ENCODE measurements around the gene SLC1A7. TPM values are rescaled to one million over a fixed set of nuclear protein-coding genes. Genes with fewer than 3 reads are reported as not detected.

Gene SLC1A7
- total and polyA plus RNA-seq, 2 of the 13 experiments (the other 11 are each of a cell fraction or from before 2014, with no cell fraction given), result 0.04 to 2.0 TPM

DNA sequence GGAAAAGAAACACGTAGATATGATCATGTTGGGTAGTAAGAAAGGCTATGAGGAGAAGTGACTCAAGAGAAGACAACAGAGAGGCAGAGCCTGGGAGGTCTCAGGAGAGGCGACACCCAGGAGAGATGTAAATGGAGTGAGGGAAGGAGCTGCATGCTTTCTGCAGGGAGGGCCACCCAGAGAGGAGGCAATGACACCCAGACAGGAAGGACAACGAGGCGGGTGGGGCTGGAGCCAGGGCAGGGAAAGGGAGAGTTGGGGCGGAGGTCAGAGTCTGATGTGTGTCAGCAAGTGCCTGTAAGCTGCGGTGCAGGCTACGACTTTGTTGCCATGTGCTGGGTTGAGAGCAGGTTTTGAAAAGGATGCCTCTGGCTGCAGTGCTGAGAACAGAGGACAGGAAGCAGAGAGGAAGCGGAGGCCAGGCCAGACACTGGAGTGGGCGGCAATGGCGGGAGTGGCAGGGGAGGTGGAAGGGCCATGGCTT lies 31.3 kb downstream of the SLC1A7 start (continued):
- TF ChIP-seq, protein P1, sequence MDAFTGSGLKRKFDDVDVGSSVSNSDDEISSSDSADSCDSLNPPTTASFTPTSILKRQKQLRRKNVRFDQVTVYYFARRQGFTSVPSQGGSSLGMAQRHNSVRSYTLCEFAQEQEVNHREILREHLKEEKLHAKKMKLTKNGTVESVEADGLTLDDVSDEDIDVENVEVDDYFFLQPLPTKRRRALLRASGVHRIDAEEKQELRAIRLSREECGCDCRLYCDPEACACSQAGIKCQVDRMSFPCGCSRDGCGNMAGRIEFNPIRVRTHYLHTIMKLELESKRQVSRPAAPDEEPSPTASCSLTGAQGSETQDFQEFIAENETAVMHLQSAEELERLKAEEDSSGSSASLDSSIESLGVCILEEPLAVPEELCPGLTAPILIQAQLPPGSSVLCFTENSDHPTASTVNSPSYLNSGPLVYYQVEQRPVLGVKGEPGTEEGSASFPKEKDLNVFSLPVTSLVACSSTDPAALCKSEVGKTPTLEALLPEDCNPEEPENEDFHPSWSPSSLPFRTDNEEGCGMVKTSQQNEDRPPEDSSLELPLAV (CRISPR knock-in tag; conservative IDR thresholded peaks at IDR 0.05; ENCODE audit: low read depth), result no peak
- TF ChIP-seq, protein P2, sequence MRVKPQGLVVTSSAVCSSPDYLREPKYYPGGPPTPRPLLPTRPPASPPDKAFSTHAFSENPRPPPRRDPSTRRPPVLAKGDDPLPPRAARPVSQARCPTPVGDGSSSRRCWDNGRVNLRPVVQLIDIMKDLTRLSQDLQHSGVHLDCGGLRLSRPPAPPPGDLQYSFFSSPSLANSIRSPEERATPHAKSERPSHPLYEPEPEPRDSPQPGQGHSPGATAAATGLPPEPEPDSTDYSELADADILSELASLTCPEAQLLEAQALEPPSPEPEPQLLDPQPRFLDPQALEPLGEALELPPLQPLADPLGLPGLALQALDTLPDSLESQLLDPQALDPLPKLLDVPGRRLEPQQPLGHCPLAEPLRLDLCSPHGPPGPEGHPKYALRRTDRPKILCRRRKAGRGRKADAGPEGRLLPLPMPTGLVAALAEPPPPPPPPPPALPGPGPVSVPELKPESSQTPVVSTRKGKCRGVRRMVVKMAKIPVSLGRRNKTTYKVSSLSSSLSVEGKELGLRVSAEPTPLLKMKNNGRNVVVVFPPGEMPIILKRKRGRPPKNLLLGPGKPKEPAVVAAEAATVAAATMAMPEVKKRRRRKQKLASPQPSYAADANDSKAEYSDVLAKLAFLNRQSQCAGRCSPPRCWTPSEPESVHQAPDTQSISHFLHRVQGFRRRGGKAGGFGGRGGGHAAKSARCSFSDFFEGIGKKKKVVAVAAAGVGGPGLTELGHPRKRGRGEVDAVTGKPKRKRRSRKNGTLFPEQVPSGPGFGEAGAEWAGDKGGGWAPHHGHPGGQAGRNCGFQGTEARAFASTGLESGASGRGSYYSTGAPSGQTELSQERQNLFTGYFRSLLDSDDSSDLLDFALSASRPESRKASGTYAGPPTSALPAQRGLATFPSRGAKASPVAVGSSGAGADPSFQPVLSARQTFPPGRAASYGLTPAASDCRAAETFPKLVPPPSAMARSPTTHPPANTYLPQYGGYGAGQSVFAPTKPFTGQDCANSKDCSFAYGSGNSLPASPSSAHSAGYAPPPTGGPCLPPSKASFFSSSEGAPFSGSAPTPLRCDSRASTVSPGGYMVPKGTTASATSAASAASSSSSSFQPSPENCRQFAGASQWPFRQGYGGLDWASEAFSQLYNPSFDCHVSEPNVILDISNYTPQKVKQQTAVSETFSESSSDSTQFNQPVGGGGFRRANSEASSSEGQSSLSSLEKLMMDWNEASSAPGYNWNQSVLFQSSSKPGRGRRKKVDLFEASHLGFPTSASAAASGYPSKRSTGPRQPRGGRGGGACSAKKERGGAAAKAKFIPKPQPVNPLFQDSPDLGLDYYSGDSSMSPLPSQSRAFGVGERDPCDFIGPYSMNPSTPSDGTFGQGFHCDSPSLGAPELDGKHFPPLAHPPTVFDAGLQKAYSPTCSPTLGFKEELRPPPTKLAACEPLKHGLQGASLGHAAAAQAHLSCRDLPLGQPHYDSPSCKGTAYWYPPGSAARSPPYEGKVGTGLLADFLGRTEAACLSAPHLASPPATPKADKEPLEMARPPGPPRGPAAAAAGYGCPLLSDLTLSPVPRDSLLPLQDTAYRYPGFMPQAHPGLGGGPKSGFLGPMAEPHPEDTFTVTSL (CRISPR knock-in tag; IDR thresholded peaks at IDR 0.05; ENCODE audit: borderline replicate concordance), result peak; percentile 35; the same call in 1 of the 2 replicates
- no peak for TF ChIP-seq ZNF737 (CRISPR knock-in tag; IDR thresholded peaks at IDR 0.05; ENCODE audit: borderline replicate concordance)
- TF ChIP-seq KLF11 (CRISPR knock-in tag; IDR thresholded peaks at IDR 0.05), result no peak
- no peak for TF ChIP-seq SP1 (IDR thresholded peaks at IDR 0.05)
- TF ChIP-seq SP1 (CRISPR knock-in tag; IDR thresholded peaks at IDR 0.05), result no peak
- TF ChIP-seq, protein P3, sequence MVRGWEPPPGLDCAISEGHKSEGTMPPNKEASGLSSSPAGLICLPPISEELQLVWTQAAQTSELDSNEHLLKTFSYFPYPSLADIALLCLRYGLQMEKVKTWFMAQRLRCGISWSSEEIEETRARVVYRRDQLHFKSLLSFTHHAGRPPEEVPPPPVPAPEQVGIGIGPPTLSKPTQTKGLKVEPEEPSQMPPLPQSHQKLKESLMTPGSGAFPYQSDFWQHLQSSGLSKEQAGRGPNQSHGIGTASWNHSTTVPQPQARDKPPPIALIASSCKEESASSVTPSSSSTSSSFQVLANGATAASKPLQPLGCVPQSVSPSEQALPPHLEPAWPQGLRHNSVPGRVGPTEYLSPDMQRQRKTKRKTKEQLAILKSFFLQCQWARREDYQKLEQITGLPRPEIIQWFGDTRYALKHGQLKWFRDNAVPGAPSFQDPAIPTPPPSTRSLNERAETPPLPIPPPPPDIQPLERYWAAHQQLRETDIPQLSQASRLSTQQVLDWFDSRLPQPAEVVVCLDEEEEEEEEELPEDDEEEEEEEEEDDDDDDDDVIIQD (CRISPR knock-in tag; IDR thresholded peaks at IDR 0.05; ENCODE audit: low read depth), result peak; percentile 64; the same call in 1 of the 2 replicates
- TF ChIP-seq SYNCRIP (IDR thresholded peaks at IDR 0.05; ENCODE audit: insufficient read depth, low read depth, low read length), result no peak
- peak; percentile 66 for TF ChIP-seq ZFX (CRISPR knock-in tag; IDR thresholded peaks at IDR 0.05; ENCODE audit: low read depth)
- TF ChIP-seq ZNF205 (CRISPR knock-in tag; IDR thresholded peaks at IDR 0.05), result peak; percentile 29; the same call in 1 of the 2 replicates
- peak; percentile 83 for TF ChIP-seq MYC (CRISPR knock-in tag; IDR thresholded peaks at IDR 0.05; ENCODE audit: borderline replicate concordance)
- TF ChIP-seq MAFK (conservative IDR thresholded peaks at IDR 0.05 in 1 of 2, IDR thresholded peaks at IDR 0.05 in 1 of 2; ENCODE audit: low read length in 2 of 2), result 0 out of 4 replicates have a peak, but pooled peaks of 1 of the 2 experiments have one; percentile 8
- peak; percentile 77; the same call in 1 of the 2 replicates for TF ChIP-seq ZNF605 (CRISPR knock-in tag; IDR thresholded peaks at IDR 0.05)
- TF ChIP-seq BHLHE40 (IDR thresholded peaks at IDR 0.05; ENCODE audit: low read length), result 0 out of 2 replicates have a peak, but pooled peaks have one; percentile 29
- peak; percentile 66 for TF ChIP-seq CCAR2 (optimal IDR thresholded peaks at IDR 0.05; ENCODE audit: low read depth, low read length)
- peak; percentile 11 to 41; a peak in 2 of 4 replicates for TF ChIP-seq NR2F1 (CRISPR knock-in tag; IDR thresholded peaks at IDR 0.05)
- TF ChIP-seq, protein P4, sequence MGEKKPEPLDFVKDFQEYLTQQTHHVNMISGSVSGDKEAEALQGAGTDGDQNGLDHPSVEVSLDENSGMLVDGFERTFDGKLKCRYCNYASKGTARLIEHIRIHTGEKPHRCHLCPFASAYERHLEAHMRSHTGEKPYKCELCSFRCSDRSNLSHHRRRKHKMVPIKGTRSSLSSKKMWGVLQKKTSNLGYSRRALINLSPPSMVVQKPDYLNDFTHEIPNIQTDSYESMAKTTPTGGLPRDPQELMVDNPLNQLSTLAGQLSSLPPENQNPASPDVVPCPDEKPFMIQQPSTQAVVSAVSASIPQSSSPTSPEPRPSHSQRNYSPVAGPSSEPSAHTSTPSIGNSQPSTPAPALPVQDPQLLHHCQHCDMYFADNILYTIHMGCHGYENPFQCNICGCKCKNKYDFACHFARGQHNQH (CRISPR knock-in tag; IDR thresholded peaks at IDR 0.05), result no peak
- TF ChIP-seq, protein P5, sequence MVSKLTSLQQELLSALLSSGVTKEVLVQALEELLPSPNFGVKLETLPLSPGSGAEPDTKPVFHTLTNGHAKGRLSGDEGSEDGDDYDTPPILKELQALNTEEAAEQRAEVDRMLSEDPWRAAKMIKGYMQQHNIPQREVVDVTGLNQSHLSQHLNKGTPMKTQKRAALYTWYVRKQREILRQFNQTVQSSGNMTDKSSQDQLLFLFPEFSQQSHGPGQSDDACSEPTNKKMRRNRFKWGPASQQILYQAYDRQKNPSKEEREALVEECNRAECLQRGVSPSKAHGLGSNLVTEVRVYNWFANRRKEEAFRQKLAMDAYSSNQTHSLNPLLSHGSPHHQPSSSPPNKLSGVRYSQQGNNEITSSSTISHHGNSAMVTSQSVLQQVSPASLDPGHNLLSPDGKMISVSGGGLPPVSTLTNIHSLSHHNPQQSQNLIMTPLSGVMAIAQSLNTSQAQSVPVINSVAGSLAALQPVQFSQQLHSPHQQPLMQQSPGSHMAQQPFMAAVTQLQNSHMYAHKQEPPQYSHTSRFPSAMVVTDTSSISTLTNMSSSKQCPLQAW (CRISPR knock-in tag; IDR thresholded peaks at IDR 0.05), result peak; percentile 90

Measured in HepG2 (cell line).